Measurements from ENCODE around the gene RNF11.

DNA sequence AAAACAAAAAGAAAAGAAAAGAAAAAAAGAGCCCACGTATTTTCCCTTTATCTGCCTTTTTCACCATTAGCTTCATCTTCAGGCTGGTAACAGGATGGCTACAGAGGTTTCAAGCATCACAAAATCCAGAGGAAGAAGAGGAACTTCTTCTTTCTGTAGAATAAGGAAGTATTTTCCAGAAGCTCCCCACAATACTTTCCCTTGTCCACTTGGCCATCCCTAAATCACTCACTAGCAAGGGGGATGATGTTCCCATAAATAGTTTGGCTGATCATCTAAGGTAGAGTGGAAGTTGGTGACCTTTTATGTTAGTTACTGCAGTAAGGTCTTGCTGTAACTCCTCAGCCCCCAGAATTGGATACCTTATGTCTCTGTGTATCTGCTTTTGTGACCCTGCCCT is 45.1 kb upstream of the RNF11 start:
- TF ChIP-seq ZNF565 (CRISPR knock-in tag; conservative IDR thresholded peaks at IDR 0.05; ENCODE audit: low read depth) (no peak), ISL1 (CRISPR knock-in tag; IDR thresholded peaks at IDR 0.05) (no peak), ESRRG (CRISPR knock-in tag; IDR thresholded peaks at IDR 0.05) (no peak), ZFP3 (CRISPR knock-in tag; IDR thresholded peaks at IDR 0.05) (no peak)
- TF ChIP-seq, protein P1, sequence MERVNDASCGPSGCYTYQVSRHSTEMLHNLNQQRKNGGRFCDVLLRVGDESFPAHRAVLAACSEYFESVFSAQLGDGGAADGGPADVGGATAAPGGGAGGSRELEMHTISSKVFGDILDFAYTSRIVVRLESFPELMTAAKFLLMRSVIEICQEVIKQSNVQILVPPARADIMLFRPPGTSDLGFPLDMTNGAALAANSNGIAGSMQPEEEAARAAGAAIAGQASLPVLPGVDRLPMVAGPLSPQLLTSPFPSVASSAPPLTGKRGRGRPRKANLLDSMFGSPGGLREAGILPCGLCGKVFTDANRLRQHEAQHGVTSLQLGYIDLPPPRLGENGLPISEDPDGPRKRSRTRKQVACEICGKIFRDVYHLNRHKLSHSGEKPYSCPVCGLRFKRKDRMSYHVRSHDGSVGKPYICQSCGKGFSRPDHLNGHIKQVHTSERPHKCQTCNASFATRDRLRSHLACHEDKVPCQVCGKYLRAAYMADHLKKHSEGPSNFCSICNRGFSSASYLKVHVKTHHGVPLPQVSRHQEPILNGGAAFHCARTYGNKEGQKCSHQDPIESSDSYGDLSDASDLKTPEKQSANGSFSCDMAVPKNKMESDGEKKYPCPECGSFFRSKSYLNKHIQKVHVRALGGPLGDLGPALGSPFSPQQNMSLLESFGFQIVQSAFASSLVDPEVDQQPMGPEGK (CRISPR knock-in tag; IDR thresholded peaks at IDR 0.05; ENCODE audit: borderline replicate concordance): no peak

Measured in SK-N-SH treated with all-trans-retinoic acid at 6 μM for 48 hours (cell line).